HG02571 (cell line): Measurements from ENCODE around the gene ISM2.
"Not testable (repeated sequence)": the region's sequence is repeated elsewhere in the genome, so short reads cannot be mapped to it uniquely, and the experiment has no call there.

Source experiments
- ATAC-seq: cut with Tn5 transposase; IDR thresholded peaks from one replicate; pipeline ENCODE4 v1.9.1; 2021; ENCODE audit warnings: mild to moderate bottlenecking, moderate library complexity; ENCODE audit not compliant: unreplicated experiment

Gene ISM2

GRCh38 chr14:77498120-77498979 is at the start of gene ISM2:
TSS of gene ISM2 (minus strand) at chr14:77498816. CDS start at chr14:77498793, 23 bp downstream.
- ATAC-seq, result peak; percentile 66

GRCh38 chr14:77547512-77548180 is 49.0 kb upstream of the ISM2 start:
- no peak for ATAC-seq

- ATAC-seq, result not testable (repeated sequence)
These were observed 46.6 kb upstream of the ISM2 start for GRCh38 chr14:77545171-77545570.

- no peak for ATAC-seq
These were observed 46.0 kb upstream of the ISM2 start for GRCh38 chr14:77544571-77544970.

GRCh38 chr14:77543637-77544334 is 45.2 kb upstream of the ISM2 start:
- ATAC-seq, result no peak

- no peak for ATAC-seq
These were observed 44.6 kb upstream of the ISM2 start for GRCh38 chr14:77543240-77543551.

- ATAC-seq, result no peak
These were observed 44.0 kb upstream of the ISM2 start for GRCh38 chr14:77542421-77543239.

- ATAC-seq, result no peak
These were observed 43.3 kb upstream of the ISM2 start for GRCh38 chr14:77541905-77542304.

- ATAC-seq, result not testable (repeated sequence)
These were observed 38.3 kb upstream of the ISM2 start for GRCh38 chr14:77536951-77537350.

- no peak for ATAC-seq
These were observed 32.5 kb upstream of the ISM2 start for GRCh38 chr14:77531071-77531470.

- no peak for ATAC-seq
These were observed 31.3 kb upstream of the ISM2 start for GRCh38 chr14:77529963-77530362.

GRCh38 chr14:77529213-77529612 is 30.6 kb upstream of the ISM2 start:
- ATAC-seq, result no peak

GRCh38 chr14:77528701-77529100 is 30.1 kb upstream of the ISM2 start:
- ATAC-seq, result not testable (repeated sequence)

GRCh38 chr14:77526266-77526665 is 27.6 kb upstream of the ISM2 start:
- no peak for ATAC-seq

GRCh38 chr14:77524536-77524935 is 25.9 kb upstream of the ISM2 start:
- no peak for ATAC-seq

GRCh38 chr14:77523109-77523508 is 24.5 kb upstream of the ISM2 start:
- ATAC-seq, result no peak

GRCh38 chr14:77520555-77520954 is 21.9 kb upstream of the ISM2 start:
- no peak for ATAC-seq

- ATAC-seq, result no peak
These were observed 17.5 kb upstream of the ISM2 start for GRCh38 chr14:77516126-77516525.

GRCh38 chr14:77511486-77512162 is 13.0 kb upstream of the ISM2 start:
- ATAC-seq, result no peak

- no peak for ATAC-seq
These were observed 10.8 kb upstream of the ISM2 start for GRCh38 chr14:77509366-77509765.
